GM18858 (cell line): ENCODE measurements around the gene DNMT3B.

ENCODE experiments used
- ATAC-seq: cut with Tn5 transposase; IDR thresholded peaks from one replicate; pipeline ENCODE4 v1.9.1; 2021; ENCODE audit not compliant: unreplicated experiment

DNMT3B gene

GRCh38 chr20:32820698-32821377, 58.7 kb downstream of the DNMT3B start:
- ATAC-seq = no peak

- ATAC-seq = no peak
Observed at GRCh38 chr20:32822225-32822624, 60.0 kb downstream of the DNMT3B start.

GRCh38 chr20:32823078-32823477, 60.9 kb downstream of the DNMT3B start:
- no peak for ATAC-seq

GRCh38 chr20:32823737-32824588, 61.8 kb downstream of the DNMT3B start:
- no peak for ATAC-seq

- ATAC-seq = no peak
Observed at GRCh38 chr20:32828029-32828680, 66.0 kb downstream of the DNMT3B start.

- no peak for ATAC-seq
Observed at GRCh38 chr20:32829311-32830005, 67.3 kb downstream of the DNMT3B start.

GRCh38 chr20:32830437-32830836, 68.3 kb downstream of the DNMT3B start:
- ATAC-seq = no peak

- ATAC-seq = no peak
Observed at GRCh38 chr20:32831982-32832381, 69.8 kb downstream of the DNMT3B start.

- no peak for ATAC-seq
Observed at GRCh38 chr20:32832664-32833063, 70.5 kb downstream of the DNMT3B start.

- ATAC-seq = no peak
Observed at GRCh38 chr20:32834972-32835371, 72.8 kb downstream of the DNMT3B start.

- no peak for ATAC-seq
Observed at GRCh38 chr20:32837157-32837556, 75.0 kb downstream of the DNMT3B start.

GRCh38 chr20:32839227-32839981, 77.2 kb downstream of the DNMT3B start:
- no peak for ATAC-seq

- no peak for ATAC-seq
Observed at GRCh38 chr20:32839982-32840285, 77.7 kb downstream of the DNMT3B start.

GRCh38 chr20:32841174-32841573, 79.0 kb downstream of the DNMT3B start:
- ATAC-seq = no peak

GRCh38 chr20:32841632-32842031, 79.4 kb downstream of the DNMT3B start:
- ATAC-seq = no peak

GRCh38 chr20:32842688-32843524, 80.7 kb downstream of the DNMT3B start:
- no peak for ATAC-seq

- ATAC-seq = no peak
Observed at GRCh38 chr20:32845786-32846185, 83.6 kb downstream of the DNMT3B start.

- no peak for ATAC-seq
Observed at GRCh38 chr20:32846852-32847251, 84.7 kb downstream of the DNMT3B start.

GRCh38 chr20:32847964-32848363, 85.8 kb downstream of the DNMT3B start:
- no peak for ATAC-seq

GRCh38 chr20:32848846-32849245, 86.7 kb downstream of the DNMT3B start:
- no peak for ATAC-seq
